ENCODE data around the gene GTPBP4. TPM values are rescaled to one million over a fixed set of nuclear protein-coding genes. Genes with fewer than 3 reads are reported as not detected.

Gene GTPBP4
- total and polyA plus RNA-seq, 9 of the 15 experiments (the other 6 are each of a cell fraction or from before 2014, with no cell fraction given) = 79.0 to 155 (median 128) TPM

DNA sequence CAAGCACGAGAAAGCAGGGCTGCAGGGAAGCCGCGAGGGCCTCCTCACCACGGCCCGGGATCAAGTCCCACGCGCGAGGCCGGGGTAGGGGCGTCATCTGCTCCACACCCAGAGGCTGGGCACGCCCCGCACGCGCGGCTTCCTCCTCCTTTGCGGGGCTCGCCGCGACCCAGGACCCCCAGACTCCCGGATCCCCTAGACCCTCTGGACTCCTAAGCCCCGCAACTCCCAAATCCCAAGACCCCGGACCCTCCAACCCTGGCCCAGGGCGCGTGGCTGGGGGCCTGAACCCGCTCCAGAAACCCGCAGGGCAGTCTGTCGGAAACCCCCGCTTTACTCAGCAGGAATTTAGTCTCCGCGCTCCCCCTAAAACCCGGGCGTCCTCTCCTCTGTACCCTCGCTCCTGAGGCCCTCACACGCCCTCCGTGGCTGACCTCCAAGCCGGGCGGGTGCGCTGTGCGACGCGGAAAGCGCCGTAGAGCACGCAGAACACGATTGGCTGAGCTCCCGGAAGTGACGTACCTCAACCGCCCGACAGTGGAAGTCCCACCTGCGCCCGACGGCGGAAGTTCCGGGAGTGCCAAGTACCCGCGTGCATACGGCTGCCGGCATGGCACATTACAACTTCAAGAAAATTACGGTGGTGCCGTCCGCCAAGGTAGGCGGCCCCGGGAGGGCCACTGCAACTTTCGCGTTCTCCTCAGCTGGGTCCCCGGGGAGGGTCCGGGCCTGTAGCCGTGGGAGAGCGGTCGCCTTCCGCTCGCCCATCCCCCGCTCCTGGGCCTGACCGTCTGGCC, at the start of gene GTPBP4 (continued):
- TF ChIP-seq PTBP1 (IDR thresholded peaks at IDR 0.05; ENCODE audit: low read depth, low read length) (no peak), PCBP2 (IDR thresholded peaks at IDR 0.05; ENCODE audit: low read depth, low read length, poor library complexity, severe bottlenecking) (no peak), ZFP36 (IDR thresholded peaks at IDR 0.05; ENCODE audit: low read depth, low read length, partially characterized antibody) (no peak), ATF3 (IDR thresholded peaks at IDR 0.05) (0 out of 2 replicates have a peak, but pooled peaks have one; percentile 16), ATF3 (CRISPR knock-in tag; conservative IDR thresholded peaks at IDR 0.05) (no peak), RBM34 (IDR thresholded peaks at IDR 0.05; ENCODE audit: borderline replicate concordance, insufficient read depth, low read length) (no peak), ZNF274 (IDR thresholded peaks at IDR 0.05; ENCODE audit: borderline replicate concordance, low read depth, low read length) (no peak), POLR2B (IDR thresholded peaks at IDR 0.05; ENCODE audit: low read depth, partially characterized antibody) (peak; percentile 73), ZNF696 (CRISPR knock-in tag; conservative IDR thresholded peaks at IDR 0.05) (no peak), BCL6 (CRISPR knock-in tag; IDR thresholded peaks at IDR 0.05) (no peak), NFE2 (IDR thresholded peaks at IDR 0.05; ENCODE audit: low read depth) (no peak), MLX (CRISPR knock-in tag; conservative IDR thresholded peaks at IDR 0.05) (no peak), CXXC5 (CRISPR knock-in tag; IDR thresholded peaks at IDR 0.05) (peak; percentile 92), KAT2B (IDR thresholded peaks at IDR 0.05; ENCODE audit: low read depth, low read length) (no peak), TEAD2 (tag; IDR thresholded peaks at IDR 0.05) (no peak), TAL1 (IDR thresholded peaks at IDR 0.05) (no peak)
- TF ChIP-seq, protein P1, sequence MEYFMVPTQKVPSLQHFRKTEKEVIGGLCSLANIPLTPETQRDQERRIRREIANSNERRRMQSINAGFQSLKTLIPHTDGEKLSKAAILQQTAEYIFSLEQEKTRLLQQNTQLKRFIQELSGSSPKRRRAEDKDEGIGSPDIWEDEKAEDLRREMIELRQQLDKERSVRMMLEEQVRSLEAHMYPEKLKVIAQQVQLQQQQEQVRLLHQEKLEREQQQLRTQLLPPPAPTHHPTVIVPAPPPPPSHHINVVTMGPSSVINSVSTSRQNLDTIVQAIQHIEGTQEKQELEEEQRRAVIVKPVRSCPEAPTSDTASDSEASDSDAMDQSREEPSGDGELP (CRISPR knock-in tag; IDR thresholded peaks at IDR 0.05; ENCODE audit: borderline replicate concordance) = peak; percentile 77
- TF ChIP-seq, protein P2, sequence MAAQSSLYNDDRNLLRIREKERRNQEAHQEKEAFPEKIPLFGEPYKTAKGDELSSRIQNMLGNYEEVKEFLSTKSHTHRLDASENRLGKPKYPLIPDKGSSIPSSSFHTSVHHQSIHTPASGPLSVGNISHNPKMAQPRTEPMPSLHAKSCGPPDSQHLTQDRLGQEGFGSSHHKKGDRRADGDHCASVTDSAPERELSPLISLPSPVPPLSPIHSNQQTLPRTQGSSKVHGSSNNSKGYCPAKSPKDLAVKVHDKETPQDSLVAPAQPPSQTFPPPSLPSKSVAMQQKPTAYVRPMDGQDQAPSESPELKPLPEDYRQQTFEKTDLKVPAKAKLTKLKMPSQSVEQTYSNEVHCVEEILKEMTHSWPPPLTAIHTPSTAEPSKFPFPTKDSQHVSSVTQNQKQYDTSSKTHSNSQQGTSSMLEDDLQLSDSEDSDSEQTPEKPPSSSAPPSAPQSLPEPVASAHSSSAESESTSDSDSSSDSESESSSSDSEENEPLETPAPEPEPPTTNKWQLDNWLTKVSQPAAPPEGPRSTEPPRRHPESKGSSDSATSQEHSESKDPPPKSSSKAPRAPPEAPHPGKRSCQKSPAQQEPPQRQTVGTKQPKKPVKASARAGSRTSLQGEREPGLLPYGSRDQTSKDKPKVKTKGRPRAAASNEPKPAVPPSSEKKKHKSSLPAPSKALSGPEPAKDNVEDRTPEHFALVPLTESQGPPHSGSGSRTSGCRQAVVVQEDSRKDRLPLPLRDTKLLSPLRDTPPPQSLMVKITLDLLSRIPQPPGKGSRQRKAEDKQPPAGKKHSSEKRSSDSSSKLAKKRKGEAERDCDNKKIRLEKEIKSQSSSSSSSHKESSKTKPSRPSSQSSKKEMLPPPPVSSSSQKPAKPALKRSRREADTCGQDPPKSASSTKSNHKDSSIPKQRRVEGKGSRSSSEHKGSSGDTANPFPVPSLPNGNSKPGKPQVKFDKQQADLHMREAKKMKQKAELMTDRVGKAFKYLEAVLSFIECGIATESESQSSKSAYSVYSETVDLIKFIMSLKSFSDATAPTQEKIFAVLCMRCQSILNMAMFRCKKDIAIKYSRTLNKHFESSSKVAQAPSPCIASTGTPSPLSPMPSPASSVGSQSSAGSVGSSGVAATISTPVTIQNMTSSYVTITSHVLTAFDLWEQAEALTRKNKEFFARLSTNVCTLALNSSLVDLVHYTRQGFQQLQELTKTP (IDR thresholded peaks at IDR 0.05; ENCODE audit: low read depth in 1 of 2, partially characterized antibody in 2 of 2) = no peak

All from K562 (cell line).